Kasumi-1 (cell line): ENCODE results near the gene SPO11.

Source experiments
- DNase-seq, 2 experiments: peaks; one replicate each; lab custom pipeline; 2025; lab: John Stamatoyannopoulos, UW

SPO11 gene

GRCh38 chr20:57329608-57330221, at the start of gene SPO11:
SPO11 (plus strand) TSS chr20:57329803; CDS start chr20:57329868, 65 bp downstream.
- DNase-seq = no peak

DNA sequence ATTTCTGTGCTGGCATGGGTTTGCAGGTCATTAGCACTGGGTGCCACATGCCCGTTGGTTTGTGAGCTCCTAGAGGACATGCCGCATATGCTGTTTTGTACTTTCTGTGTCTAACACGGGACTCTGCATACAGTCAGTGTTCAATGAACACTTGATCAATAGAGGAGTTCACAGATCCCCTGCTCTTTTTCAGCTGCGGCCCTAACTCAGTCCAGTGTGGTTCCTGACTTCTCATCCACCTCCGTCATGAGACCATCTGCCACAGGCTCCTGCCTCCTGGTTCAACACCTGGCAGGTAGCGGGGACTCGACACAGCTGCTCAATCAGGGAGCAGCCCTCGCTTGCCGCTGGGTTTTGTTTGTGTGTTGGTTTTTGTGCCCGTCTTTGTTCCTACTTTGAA, 49.4 kb upstream of the SPO11 start:
- DNase-seq = no peak

DNA sequence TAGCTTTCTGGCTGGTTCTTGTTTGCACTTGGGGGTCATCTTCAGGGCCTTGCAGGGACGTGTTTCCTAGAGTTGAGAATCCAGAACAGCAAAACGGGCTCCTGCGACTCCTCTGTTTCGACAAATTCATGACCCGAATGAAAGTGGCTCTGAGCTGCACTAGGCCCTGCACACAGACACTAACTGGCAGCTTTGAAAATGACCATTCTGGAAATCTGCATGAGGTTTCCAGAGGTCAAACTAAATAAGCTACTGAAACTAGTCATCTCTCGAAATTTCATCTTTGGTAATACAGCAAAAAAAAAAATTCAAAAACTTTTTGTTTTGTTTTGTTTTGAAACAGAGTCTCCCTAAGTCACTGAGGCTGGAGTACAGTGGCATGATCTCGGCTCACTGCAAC, 47.7 kb upstream of the SPO11 start:
- no peak for DNase-seq

DNA sequence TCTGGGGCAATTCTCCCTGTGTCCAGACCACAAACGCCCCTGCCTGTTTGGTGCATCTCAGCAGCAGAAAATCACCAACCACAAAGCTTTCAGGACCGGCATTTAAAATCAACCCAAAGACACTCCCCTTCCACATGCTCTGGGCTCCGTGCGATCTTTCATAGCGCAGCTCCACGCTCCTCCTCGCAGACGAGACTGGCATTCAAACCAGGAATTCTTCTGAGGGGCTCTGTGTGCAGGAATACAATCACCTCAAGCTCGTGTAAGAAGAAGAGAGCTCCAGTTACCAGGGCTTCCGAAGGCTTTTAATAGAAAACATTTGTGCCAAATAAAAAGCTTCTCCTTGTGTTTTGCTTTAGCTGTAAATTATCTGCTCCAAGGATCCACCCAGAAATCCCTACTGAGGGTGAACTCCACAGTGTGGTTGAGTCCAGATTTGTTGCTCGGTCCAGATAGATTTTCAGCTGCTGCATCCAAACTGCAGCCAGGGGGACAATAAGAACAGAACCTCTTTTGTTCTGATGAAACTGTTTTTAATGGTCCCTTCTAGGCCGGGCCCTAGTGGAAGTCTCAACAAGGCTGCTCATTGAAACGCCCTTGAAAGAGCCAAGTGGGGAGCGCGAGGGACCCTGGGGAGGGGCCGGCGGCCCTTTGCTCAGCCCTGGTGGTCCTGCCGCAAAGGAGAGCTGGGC, 46.8 kb upstream of the SPO11 start:
- DNase-seq = no peak

DNA sequence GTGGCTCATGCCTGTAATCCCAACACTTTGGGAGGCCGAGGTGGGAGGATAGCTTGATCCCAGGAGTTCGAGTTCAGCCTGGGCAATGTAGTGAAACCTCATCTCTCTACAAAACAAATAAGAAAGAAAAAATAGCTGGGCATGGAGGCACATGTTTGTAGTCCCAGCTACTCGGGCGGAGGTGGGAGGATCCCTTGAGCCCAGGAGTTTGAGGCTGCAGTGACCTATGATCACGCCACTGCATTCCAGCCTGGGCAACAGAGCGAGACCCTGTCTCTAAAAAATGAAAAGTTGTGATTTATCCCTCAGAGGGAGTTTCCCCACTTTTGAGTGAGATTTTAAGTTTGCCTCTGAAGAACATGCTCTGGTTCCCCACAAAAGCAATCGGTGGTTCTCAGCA, 45.7 kb upstream of the SPO11 start:
- DNase-seq = no peak

DNA sequence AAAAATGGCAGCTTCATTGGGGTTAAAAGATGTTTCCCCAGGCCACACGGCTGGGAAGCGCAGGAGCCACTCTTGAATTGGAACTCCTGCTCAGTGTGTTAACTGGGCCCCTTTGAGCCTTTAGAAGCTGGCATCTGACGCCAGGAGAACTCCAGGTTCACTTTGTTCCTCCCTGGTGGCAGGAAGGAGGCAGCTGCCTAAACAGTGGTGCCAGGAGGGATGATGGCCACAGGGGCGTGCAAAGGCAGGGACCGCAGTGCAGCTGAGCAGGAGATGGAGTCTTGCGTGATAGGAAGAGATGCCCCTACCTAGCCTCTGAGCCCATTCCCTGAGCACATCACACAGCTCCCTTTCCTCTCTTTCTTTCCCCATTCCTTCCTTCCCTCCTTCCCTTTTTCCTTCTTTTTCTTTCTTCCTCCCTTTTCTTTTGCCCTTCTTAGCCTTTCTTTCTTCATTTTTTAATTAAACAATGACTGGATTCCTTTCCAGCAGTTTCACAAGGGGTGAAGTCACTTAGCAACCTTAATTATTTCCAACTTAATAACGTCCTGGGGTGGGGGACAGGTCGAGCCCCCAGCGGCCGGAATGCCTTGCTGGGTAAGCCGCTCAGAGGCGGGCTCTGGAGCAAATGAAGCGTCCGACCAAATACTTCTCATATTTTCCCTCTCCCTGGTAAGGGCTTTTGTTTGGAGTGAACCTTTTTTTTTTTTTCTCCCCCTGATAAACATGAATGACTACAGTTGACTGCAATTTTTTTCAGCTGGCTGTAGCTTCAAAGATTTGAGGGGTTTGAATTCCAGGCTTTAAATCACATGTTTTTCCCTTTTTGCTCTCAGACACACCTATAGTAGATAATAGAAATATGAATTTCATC, 42.4 kb upstream of the SPO11 start:
- DNase-seq = no peak

- DNase-seq = no peak
Measured at GRCh38 chr20:57287901-57288300, 41.7 kb upstream of the SPO11 start.

DNA sequence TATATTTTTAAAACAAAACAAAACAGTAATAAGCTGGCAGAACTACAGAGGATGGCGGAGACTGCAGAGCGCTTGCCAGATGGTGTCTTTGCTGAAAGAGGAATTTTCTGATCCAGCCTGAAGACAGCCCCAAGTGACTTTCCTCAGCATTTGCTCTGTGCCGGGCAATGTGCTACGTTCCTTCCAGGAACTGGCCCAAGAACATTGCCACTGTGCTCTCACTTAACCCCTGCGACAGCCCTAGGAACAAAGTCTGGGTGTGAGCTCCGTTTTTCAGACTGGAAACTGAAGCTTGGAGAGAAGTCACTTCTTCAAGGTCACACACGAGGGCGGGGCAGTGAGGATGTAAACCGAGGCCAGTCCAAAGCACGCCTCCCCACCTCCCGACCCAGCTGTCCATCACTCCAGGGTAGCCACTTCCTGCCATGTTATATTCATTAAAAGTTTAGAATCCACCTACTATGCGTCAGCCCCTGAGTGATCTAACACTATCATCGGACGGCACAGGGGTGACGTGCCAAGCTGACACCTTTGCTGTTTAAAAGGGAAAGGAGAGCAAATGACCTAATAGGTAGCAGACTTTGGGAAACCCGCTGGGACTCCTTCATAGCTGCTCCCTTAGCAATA, 40.8 kb upstream of the SPO11 start:
- no peak for DNase-seq

DNA sequence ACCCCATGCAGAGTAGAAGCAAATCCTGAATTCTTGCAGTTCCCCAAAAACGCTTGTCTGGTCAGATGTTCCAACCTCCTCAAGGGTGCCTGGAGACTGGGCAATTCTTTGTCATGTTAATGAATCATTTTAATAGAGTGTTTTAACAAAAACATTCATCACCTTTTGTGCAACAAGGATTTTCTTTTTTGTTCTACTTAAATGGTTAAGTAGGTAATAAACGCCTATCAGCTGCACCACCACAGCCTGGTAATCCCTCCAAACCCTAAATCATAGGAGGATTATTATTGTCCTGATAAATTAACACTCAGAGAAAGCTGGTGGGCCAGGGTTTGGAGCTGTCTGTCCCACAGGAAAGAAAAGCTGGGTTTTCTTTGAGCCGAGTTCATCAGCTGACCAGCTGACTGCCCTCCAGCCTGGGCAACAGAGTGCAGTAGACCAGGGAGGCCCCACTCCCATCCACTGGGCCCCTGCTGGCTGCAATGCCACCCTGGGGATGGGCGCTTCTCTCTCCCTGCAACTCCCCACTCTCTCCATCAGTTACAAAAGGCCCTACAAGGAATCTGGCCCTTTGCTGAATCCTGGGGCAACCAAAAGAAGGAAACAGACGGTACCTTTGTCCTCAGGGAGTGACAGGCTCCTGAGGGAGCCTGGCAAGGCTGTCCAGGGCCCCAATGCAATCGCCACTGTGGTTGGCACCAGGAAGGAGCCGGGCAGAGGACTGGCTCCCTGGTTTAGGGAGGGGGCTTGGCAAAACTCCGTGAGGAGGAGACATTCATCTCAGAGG, 40.0 kb upstream of the SPO11 start:
- no peak for DNase-seq

DNA sequence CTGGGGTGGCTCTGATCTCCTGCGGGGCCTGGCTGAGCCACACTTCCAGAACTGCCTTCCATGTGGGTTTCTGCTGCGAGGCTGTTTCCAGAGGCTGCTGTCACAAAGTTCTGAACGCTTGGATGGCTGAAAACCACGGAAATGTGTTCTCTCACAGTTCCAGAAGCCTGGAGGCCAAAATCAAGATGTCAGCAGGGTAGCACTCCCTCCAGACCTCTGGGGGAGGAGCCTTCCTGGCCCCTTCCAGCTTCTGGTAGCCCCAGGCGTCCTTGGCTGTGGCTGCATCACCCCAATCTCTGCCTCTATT, 39.5 kb upstream of the SPO11 start:
- no peak for DNase-seq

DNA sequence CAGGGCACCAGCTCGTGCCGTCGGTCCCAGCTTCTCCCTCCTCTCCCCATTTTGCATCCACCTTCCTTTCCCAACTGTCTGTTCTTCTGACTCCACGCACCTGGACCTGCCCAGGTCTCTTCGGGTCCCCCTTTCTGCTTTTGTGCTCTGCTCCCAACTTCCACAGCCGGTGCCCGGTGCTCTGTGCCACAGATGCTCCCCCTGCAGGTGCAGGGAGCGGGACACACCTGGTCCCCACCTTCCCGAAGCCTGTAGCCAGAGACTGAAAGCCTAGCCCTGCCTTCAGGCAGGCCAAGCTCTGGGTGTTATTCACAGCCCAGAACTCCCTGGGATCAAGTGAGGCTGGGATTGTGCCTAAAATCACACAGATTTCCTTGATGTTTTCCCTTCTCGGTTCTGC, 38.6 kb upstream of the SPO11 start:
- no peak for DNase-seq

- DNase-seq = no peak
Measured at GRCh38 chr20:57291694-57292093, 37.9 kb upstream of the SPO11 start.

DNA sequence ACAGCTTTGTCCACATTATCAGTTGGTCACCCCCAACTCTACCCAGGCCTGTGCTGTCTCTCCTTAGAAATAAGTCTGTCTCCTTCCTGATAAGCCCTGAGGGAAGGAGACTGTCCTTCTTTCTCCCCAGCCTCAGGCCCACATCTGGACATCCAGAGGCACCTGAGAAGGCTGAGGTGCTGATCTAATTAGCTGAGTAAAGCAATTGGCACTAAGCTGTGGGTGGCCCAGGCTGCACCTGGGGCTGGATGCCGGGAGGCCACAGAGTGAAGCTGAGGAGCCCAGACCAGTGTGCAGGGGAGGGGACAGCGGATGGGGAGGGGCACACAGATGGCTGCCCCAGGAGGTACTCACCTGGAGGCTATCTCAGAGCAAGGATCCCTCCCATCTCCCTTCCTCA, 37.0 kb upstream of the SPO11 start:
- DNase-seq = no peak

- no peak for DNase-seq
Measured at GRCh38 chr20:57293995-57294394, 35.6 kb upstream of the SPO11 start.

GRCh38 chr20:57294550-57294949, 35.1 kb upstream of the SPO11 start:
- DNase-seq = no peak

DNA sequence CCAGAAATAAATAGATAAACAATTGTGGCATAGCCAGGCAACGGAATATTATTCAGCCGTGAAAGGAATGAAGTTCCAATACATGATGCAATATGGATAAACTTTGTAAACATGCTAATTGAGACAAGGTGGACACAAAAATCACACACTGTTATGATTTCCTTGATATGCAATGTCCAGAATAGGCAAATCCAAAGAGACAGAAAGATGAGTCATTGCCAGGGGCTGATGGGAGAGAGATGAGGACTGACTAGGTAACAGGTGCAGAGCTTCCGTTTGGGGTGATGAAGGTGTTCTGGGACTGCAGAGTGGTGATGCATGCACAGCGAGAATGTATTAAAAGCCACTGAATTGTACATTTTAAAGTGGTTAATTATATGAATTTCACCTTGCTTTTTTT, 31.1 kb upstream of the SPO11 start:
- DNase-seq = no peak

DNA sequence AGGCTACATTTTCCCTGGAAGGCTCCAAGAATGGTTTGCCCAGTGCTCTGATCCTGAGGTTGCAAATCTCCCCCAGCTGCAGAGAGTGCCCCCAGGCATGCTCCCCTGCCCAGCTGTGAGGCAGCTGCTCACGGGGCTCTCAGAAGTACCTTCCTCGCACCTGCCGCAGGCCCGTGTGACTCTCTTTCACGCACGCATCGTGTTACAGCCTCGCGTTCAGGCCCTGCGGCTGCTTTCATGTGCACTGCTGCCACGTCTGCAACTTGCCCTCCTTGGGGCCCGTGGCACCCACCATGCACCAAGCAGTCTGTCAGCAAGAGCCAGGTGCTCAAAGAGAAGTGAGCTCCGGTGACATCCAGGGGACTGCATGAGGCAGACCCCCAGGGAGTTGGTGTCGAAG, 28.6 kb upstream of the SPO11 start:
- DNase-seq = no peak

DNA sequence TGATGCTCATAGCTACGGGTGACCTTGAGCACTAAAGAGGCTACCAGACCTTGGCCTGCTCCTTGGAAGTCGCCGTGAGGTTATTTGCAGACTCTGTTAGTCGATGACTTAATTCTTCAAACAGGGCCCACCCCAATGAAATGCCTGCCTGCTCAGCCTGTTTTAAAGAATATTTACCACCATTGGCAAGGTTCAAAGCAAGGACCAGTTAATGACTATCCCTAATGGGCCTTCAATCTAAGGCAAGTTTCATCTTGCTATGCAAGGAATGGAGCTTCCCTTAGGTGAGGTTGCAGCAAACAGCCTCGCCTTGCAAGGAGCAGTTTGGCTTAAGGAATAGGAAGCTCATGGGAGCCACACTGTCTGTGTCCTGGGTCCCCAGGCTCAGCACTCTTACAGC, 22.9 kb upstream of the SPO11 start:
- DNase-seq = no peak

DNA sequence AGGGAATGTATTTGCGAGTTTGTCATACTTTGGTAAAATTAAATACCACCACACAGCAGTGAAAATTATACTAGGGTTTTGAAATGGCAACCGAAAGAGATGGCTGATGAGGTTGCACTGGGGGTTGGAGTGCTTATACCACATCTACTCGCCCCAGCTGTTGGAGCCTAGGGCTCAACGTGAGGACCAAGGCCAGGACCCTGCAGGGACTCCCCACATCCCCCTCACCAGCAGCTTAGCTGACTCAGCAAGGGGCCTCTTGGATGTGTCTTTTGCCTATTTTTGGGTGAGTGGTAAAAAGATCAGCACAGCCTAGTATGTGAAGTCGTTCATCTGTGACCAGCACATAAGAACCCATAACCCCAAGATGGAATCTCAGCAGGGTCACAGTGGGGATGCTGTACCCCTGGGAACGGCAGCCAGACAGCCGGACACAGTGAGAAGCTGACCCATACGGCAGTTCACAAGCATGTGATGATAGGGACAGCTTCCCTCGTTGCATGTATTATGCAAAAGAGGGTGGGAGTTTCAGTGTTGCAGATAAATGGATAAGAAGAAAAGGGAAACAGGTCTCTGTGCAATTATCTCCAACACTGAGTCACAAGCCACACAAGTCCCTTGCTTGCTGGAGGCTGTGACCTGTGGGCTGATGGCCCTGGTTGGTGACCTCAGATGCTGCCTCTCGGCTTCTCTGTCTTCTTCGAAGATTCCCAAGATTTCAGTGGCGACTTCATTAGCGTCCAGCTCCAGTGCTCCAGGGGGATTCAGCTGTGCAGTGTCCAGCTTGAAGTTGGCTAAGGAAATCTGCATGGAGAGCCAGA, 20.9 kb upstream of the SPO11 start:
- DNase-seq = no peak

GRCh38 chr20:57309544-57310115, 20.0 kb upstream of the SPO11 start:
- no peak for DNase-seq
